GM19035 (cell line): ENCODE measurements around the gene STX4.
A peak's percentile ranks its signal among the peaks of the same experiment; 100 is the strongest.

Experiments
- ATAC-seq: cut with Tn5 transposase; IDR thresholded peaks from one replicate; pipeline ENCODE4 v1.9.1; 2021; ENCODE audit not compliant: unreplicated experiment

STX4 gene, protein sequence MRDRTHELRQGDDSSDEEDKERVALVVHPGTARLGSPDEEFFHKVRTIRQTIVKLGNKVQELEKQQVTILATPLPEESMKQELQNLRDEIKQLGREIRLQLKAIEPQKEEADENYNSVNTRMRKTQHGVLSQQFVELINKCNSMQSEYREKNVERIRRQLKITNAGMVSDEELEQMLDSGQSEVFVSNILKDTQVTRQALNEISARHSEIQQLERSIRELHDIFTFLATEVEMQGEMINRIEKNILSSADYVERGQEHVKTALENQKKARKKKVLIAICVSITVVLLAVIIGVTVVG

DNA sequence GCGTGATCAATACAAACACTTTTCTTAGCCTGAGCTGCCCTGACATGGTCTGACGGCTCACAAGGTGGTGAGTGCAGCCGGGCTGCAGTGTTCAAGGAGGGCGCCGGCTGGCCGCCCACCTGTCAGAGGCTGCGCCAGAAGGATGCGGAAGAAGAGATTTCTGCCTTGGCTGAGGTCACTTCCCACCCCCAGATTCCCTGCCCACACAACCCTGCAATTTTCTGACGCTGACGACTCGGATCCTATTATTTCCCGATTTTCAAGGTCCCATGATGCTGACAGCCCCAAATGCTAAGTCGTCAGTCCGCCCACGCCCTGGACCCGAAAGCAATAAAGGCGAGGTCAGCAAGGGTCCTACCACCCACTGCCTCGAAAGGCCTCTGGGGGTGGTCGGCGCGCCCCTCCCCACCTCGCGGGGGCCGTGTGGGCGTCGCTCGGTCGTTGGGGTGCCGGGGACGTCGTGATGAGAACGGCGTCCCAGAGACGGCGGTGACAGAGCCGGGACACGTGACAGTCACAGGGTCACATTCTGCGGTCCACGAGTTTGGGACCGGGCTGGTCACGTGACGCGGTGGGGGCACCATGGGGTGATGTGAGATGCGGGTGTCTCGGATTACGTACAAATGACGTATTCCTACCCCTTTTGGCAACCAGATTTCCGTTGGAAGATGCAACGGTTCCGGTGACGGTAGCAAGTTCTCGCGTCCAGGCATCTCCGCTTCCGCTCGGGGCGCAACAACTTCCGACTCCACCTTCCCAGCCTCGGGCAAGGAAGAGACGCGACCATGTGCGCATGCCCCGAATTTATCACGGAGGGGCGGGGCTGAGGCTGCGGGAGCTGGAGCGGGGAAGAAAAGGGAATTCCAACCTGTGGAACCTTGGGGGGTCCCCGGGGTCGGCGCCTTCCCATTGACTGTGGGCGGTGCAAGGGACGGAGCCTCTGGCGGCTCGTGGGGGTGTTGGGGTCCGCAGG, at the start of gene STX4:
STX4 (plus strand) TSS at position 823 of the 973 bp plus-strand sequence. CDS start 248 bp downstream, outside the sequence.
- ATAC-seq = peak; percentile 74

DNA sequence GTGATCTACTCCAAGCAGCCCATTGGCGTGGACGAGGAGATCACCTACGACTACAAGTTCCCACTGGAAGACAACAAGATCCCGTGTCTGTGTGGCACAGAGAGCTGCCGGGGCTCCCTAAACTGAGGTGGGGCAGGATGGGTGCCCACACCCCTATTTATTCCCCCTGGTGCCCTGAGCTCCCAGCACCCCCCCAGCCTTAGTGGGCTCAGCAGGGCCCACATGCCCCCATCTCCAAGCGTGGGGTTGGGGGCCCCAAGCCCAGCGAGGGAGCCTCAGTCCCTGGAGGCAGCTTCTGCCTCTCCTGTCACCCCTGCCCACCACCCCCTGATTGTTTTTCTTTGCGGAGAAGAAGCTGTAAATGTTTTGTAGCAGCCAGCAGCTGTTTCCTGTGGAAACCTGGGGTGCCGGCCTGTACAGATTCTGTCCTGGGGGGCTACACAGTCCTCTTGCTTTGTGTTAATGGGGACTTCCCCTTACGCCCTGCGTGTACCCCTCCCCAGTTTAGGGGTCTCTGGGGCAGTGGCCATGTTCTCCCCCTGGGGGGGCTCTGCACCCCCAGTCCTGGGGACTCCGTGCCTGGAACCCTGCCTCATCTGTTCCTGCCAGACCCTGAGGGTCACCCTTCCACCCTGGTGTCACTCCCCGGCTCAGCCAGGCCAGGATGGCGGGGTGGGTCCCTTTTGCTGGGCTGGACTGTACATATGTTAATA, 49.3 kb upstream of the STX4 start:
- no peak for ATAC-seq

DNA sequence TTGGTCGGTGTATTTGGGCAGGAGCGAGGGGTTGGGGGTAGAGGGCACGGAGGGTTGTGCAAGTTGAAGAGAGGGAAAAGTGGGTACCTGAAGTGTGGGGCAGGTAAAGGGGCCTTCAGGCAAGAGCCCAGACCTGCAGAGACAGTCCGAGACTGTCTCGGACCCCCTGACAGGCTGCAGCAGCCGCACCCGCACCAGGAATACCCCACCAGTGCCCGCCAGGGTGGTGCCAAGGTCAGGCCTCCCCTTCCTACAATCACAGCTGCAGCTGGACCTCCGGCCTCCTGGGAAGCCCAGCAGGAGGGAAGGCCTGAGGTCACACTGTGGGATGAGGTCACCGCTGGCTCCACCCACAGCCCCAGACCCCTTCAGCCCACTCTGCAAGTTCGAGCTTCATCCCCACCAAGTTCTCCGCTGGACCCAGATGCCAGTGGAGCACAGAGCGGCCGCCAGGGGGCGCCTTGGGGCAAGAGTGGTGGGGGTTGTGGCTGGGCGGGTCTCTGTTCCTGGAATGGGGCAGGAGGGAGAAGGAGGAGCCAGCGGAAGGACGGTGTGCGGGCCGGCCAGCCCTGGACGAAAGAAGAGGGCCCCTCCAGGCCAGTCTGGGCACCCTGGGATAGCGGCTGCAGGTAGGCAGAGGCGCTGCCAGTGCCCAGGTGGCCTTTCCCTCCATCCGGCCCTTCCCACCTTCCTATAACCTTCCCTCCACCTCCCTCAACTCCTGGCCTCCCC, 48.5 kb upstream of the STX4 start, which contains the start of gene HSD3B7:
HSD3B7 (plus strand) TSS at position 539 of the 732 bp plus-strand sequence. CDS start 452 bp downstream, outside the sequence.
- no peak for ATAC-seq

GRCh38 chr16:30985401-30986128, 47.8 kb upstream of the STX4 start:
- no peak for ATAC-seq

DNA sequence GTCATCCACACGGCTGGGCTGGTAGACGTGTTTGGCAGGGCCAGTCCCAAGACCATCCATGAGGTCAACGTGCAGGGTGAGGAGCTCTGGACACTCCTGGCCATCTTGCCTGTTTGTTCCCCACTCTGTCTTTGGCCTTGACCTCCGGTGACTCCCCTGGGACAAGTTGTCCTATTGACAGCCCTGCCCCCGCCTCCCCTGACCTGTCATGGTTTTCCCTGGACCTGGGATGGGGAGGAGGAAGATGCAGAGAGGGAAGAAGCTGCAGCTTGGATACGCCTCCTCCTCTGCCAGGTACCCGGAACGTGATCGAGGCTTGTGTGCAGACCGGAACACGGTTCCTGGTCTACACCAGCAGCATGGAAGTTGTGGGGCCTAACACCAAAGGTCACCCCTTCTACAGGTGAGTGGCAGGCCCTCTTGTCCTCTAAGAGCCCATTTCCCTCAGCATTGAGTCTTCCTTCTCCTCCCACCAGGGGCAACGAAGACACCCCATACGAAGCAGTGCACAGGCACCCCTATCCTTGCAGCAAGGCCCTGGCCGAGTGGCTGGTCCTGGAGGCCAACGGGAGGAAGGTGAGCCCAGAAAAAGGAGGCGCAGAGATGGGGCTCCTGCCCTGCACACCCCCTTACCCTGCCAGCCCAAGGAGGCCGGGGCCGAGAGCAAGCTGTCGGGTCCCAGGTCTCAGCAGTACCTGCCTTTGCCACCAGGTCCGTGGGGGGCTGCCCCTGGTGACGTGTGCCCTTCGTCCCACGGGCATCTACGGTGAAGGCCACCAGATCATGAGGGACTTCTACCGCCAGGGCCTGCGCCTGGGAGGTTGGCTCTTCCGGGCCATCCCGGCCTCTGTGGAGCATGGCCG, 47.0 kb upstream of the STX4 start:
- no peak for ATAC-seq

- ATAC-seq = no peak
These were observed 45.7 kb upstream of the STX4 start for GRCh38 chr16:30987581-30988190.

GRCh38 chr16:30989469-30990047, 43.8 kb upstream of the STX4 start:
- no peak for ATAC-seq

- ATAC-seq = no peak
These were observed 43.3 kb upstream of the STX4 start for GRCh38 chr16:30990105-30990504.

DNA sequence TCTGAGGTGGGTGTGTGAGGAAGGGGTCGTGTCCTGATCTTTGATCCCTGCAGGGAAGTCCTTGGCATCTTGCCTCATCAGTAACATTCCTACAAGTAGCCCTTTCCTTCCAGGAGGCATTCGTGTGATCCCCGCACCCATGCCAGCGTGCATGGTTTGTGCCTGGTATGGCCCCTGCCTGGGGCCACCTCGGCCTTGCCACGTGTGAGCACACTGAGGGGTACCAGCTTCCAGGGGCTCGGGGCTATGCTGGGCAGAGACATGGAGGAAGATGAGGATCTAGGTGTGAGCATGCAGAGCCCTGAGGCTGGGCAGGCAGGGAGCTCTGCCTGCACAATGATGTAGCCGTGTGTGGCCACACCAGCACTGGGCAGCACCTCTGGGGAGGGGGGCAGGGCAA, 42.3 kb upstream of the STX4 start:
- ATAC-seq = no peak

DNA sequence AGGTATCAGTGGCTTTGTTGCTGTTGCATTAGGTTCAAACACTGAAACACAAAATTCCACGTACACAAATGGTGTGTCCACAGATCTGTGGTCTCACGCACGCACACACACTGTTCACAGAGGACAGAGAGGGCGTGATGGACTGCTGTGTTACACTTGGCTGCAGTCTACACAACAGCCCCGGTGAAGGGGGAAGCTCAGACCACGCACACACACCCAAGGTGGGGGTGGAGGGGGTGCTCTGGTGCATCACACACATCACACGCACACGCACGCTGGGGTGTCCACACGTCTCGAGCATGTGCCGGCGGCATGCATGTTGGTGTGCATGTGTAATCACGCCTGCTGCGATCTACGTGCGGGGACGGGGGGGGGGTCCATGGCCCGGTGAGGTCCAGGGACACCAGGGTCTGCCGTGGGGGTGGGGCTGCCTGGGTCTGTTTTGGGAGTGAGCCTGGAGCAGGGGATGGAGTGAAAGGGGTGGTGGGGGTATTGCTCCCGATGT, 41.0 kb upstream of the STX4 start:
- ATAC-seq = no peak

GRCh38 chr16:30992931-30993816, 40.2 kb upstream of the STX4 start:
- no peak for ATAC-seq

- ATAC-seq = no peak
These were observed 37.4 kb upstream of the STX4 start for GRCh38 chr16:30995927-30996323.

- no peak for ATAC-seq
These were observed 36.9 kb upstream of the STX4 start for GRCh38 chr16:30996324-30996984.

DNA sequence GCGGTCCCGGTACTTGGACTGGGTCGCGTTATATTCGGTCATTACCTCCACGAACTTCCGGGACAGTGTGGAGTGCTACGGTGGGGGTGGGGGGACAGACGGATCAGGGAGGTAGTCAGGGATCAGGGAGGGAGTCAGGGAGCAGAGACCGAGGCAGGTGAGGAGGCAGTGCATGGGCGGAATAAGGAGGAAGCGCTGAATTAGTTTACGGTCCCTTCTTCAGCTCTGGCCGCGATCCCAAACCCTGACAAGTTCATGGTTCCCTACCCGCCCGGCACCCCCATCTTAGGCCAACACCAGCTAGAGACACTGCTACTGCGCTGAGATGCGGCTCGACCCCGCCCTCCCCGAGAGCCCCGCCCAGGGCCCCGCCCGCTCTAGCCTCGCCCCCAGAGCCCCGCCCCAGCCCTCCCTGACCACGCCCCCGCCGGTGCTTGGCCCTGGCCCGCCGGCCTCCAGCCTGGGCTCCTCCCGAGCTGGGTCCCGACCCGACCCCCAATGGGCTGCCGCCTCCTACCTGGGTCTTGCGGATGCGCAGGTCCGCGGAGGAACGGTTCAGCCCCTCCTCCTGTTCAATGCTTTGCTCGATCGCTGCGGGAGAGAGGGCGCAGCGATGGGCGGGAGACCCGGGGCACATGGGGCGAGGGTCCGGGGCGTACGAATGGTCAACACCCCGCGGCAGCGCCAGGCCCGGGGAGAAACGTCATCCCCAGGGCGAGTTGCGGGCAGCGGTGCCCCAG, 36.2 kb upstream of the STX4 start:
- no peak for ATAC-seq
